Neural progenitor cell (in vitro differentiated cells): ENCODE data around the gene PAM. TPM values are rescaled to one million over a fixed set of nuclear protein-coding genes. Genes with fewer than 3 reads are reported as not detected.
"Not testable (repeated sequence)": the region's sequence is repeated elsewhere in the genome, so short reads cannot be mapped to it uniquely, and the experiment has no call there.

ENCODE experiments used
- DNase-seq: peaks from one replicate; pipeline ENCODE4 v3.0.0-alpha.2; 2016; ENCODE audit warnings: low spot score
- H2AFZ ChIP-seq: fragments of 200-600 bp; sonication (generic); replicated peaks from 2 replicates; pipeline ENCODE4 v1.6.1; 2016; ENCODE audit warnings: antibody characterized with exemption
- H3F3A ChIP-seq: fragments of 200-600 bp; sonication (generic); 2 replicates; pipeline ENCODE4 v1.6.1; 2016; ENCODE audit warnings: antibody characterized with exemption, low read depth
- H3K27ac ChIP-seq: fragments of 200-600 bp; sonication (generic); 2 replicates; pipeline ENCODE4 v1.5.1; 2016; ENCODE audit warnings: mild to moderate bottlenecking
- H3K27me3 ChIP-seq: fragments of 200-600 bp; sonication (generic); 2 replicates; pipeline ENCODE4 v1.6.1; 2016; ENCODE audit warnings: mild to moderate bottlenecking, moderate library complexity
- H3K36me3 ChIP-seq: fragments of 200-600 bp; sonication (generic); 2 replicates; pipeline ENCODE4 v1.5.1; 2016
- H3K4me1 ChIP-seq: fragments of 200-600 bp; sonication (generic); 2 replicates; pipeline ENCODE4 v1.6.1; 2016; ENCODE audit warnings: mixed run types
- H3K4me2 ChIP-seq: fragments of 200-600 bp; sonication (generic); 2 replicates; pipeline ENCODE4 v1.6.1; 2016
- H3K4me3 ChIP-seq: fragments of 200-600 bp; sonication (generic); 2 replicates; pipeline ENCODE4 v1.5.1; 2016
- H3K79me2 ChIP-seq: fragments of 200-600 bp; sonication (generic); 2 replicates; pipeline ENCODE4 v1.6.1; 2016; ENCODE audit warnings: low read depth
- H3K9ac ChIP-seq: fragments of 200-600 bp; sonication (generic); 2 replicates; pipeline ENCODE4 v1.6.1; 2016
- H3K9me3 ChIP-seq: fragments of 200-600 bp; sonication (generic); 2 replicates; pipeline ENCODE4 v1.5.1; 2016; ENCODE audit warnings: low read depth
- H4K20me1 ChIP-seq: fragments of 200-600 bp; sonication (generic); 2 replicates; pipeline ENCODE4 v1.6.1; 2016; ENCODE audit warnings: low read depth
- H3K27ac Mint-ChIP-seq: 3 replicates; pipeline ENCODE4 v1.8.0; 2021; ENCODE audit warnings: mixed read lengths
- H3K27me3 Mint-ChIP-seq: 2 replicates; pipeline ENCODE4 v1.8.0; 2022; ENCODE audit warnings: low read depth, mild to moderate bottlenecking, inconsistent platforms, moderate library complexity, mixed read lengths; ENCODE audit not compliant: insufficient read depth
- H3K36me3 Mint-ChIP-seq: 3 replicates; pipeline ENCODE4 v1.8.0; 2021; ENCODE audit warnings: mixed read lengths
- H3K4me1 Mint-ChIP-seq: 3 replicates; pipeline ENCODE4 v1.8.0; 2021; ENCODE audit warnings: mixed read lengths
- H3K4me3 Mint-ChIP-seq: 3 replicates; pipeline ENCODE4 v1.8.0; 2021; ENCODE audit warnings: mild to moderate bottlenecking, moderate library complexity, mixed read lengths
- H3K9me3 Mint-ChIP-seq: 3 replicates; pipeline ENCODE4 v1.8.0; 2020; ENCODE audit warnings: mixed read lengths
- EZH2 ChIP-seq: fragments of 200-600 bp; sonication (generic); IDR thresholded peaks from 2 replicates; pipeline ENCODE4 v1.6.1; 2017; ENCODE audit warnings: antibody characterized with exemption, mild to moderate bottlenecking, moderate library complexity
- EZH2phosphoT487 ChIP-seq: fragments of 200-600 bp; sonication (generic); IDR thresholded peaks from 2 replicates; pipeline ENCODE4 v1.6.1; 2017; ENCODE audit warnings: antibody characterized with exemption
- total RNA-seq: library from RNA; depleted of rRNA; stranded (reverse); fragments of >200 nt; gene quantifications from 2 replicates; pipeline ENCODE4 v1.2.3, GENCODE V29; 2015; ENCODE audit warnings: low replicate concordance
- TF ChIP-seq, protein P1 (sequence below): fragments of 200-600 bp; sonication (generic); IDR thresholded peaks from 2 replicates; pipeline ENCODE4 v1.5.1; 2017; ENCODE audit warnings: antibody characterized with exemption, mild to moderate bottlenecking

Gene PAM
- total RNA-seq, 1 donor from 2014 or later = 246 TPM

DNA sequence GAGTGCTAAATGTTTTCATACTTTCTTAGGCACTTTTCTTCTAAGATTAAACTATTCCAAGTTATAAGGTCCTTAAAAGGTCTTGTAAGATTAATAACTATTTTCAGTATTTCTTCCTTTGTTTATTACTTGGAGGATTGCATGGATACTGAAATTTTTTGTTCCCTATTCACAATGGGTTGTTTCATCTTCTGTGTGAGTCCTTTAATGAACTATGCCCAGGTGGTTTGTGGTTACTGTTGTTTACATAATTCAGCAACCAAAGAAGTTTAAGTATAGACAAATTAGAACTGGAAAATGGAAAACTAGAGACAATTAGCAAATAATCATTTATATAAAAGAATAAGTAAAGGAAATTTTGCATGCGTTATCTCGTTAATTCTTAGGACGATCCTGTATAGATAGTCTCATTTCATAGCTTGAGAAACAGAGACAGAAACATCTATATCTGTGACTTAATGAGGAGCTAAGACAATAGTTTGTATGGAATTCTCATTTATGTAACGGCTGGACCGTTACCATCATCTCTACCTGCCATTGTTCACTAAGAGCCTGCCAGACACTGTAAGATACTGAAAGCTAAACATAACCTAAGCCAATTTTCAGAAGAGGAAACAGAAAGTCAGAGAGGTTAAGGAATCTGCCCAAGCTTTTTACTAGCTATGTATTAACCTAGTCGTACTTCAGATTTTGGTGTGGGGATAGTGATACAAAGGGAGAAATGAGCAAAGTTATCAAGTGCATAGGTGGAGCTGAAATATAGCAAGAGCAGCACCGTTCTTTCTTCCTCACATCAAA lies 148.2 kb downstream of the PAM start:
- Histone ChIP-seq H4K20me1 (no peaks in the 10 kb centered on the region), H3K4me3 (no peak overlapping the region), H3K4me2 (no peak overlapping the region), H3K4me1 (peaks cover 12% of the 10 kb centered on the region), H3K9me3 (no peaks in the 10 kb centered on the region), H3K27me3 (no peaks in the 10 kb centered on the region), H2AFZ (no peak overlapping the region), H3K79me2 (peaks cover 40% of the 10 kb centered on the region), H3K36me3 (no peaks in the 10 kb centered on the region), H3F3A (no peaks in the 10 kb centered on the region), H3K27ac (no peak overlapping the region), H3K9ac (no peak overlapping the region)
- H3K36me3 Mint-ChIP-seq = peaks cover 30% of the 10 kb centered on the region
- H3K27me3 Mint-ChIP-seq = no peaks in the 10 kb centered on the region
- peaks cover 10% of the 10 kb centered on the region for H3K9me3 Mint-ChIP-seq
- no peak overlapping the region for H3K4me3 Mint-ChIP-seq
- no peak overlapping the region for H3K27ac Mint-ChIP-seq
- H3K4me1 Mint-ChIP-seq = peaks cover 6% of the 10 kb centered on the region
- no peak for TF ChIP-seq EZH2
- TF ChIP-seq EZH2phosphoT487 = no peak
- TF ChIP-seq, protein P1, sequence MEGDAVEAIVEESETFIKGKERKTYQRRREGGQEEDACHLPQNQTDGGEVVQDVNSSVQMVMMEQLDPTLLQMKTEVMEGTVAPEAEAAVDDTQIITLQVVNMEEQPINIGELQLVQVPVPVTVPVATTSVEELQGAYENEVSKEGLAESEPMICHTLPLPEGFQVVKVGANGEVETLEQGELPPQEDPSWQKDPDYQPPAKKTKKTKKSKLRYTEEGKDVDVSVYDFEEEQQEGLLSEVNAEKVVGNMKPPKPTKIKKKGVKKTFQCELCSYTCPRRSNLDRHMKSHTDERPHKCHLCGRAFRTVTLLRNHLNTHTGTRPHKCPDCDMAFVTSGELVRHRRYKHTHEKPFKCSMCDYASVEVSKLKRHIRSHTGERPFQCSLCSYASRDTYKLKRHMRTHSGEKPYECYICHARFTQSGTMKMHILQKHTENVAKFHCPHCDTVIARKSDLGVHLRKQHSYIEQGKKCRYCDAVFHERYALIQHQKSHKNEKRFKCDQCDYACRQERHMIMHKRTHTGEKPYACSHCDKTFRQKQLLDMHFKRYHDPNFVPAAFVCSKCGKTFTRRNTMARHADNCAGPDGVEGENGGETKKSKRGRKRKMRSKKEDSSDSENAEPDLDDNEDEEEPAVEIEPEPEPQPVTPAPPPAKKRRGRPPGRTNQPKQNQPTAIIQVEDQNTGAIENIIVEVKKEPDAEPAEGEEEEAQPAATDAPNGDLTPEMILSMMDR = no peak
- no peak for DNase-seq

DNA sequence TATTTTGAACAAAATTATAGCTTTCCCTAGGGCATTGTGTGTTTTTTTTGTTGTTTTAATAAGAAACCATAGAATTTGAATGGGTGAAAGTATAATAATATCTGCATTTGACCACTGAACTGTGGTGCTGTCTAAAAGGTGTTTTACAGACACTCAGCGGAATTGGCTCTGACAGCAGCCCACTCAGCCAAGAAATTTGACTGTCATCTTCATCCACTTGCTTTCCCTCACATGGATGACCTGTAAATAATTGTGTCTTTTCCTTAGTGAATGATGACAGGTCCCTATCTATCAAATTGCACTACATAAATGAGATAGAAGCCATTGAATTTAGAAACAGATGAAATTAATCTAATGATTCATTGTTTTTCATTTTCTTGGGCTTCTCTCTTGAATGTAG lies 150.0 kb downstream of the PAM start:
- no peak overlapping the region for H3K4me3 ChIP-seq
- no peaks in the 10 kb centered on the region for H3K36me3 ChIP-seq
- TF ChIP-seq, protein P1 = no peak
- TF ChIP-seq EZH2phosphoT487 (no peak), EZH2 (no peak)
- H3F3A ChIP-seq = no peaks in the 10 kb centered on the region
- H3K4me2 ChIP-seq = no peak overlapping the region
- H4K20me1 ChIP-seq = no peaks in the 10 kb centered on the region
- H3K9me3 ChIP-seq = no peaks in the 10 kb centered on the region
- Mint-ChIP-seq H3K4me3 (no peak overlapping the region), H3K27ac (no peak overlapping the region), H3K4me1 (peaks cover 4% of the 10 kb centered on the region), H3K9me3 (peaks cover 12% of the 10 kb centered on the region), H3K27me3 (no peaks in the 10 kb centered on the region), H3K36me3 (peaks cover 32% of the 10 kb centered on the region)
- H3K27ac ChIP-seq = no peak overlapping the region
- H2AFZ ChIP-seq = no peak overlapping the region
- H3K4me1 ChIP-seq = peaks cover 2% of the 10 kb centered on the region
- DNase-seq = no peak
- no peak overlapping the region for H3K9ac ChIP-seq
- peaks cover 41% of the 10 kb centered on the region for H3K79me2 ChIP-seq
- no peaks in the 10 kb centered on the region for H3K27me3 ChIP-seq

DNA sequence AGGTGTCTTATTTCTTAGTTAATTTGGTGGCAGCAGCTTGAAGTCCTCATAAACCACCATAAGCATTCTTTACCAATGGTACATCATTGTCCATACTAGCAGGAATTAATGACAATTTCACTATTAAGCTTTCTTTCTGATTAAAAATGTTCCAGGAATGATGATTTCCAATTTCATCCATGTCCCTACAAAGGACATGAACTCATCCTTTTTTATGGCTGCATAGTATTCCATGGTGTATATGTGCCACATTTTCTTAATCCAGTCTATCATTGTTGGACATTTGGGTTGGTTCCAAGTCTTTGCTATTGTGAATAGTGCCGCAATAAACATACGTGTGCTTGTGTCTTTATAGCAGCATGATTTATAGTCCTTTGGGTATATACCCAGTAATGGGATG lies 152.0 kb downstream of the PAM start:
- H3K4me3 Mint-ChIP-seq, H3K27ac Mint-ChIP-seq, H3K4me2 ChIP-seq, H3K36me3 ChIP-seq, H3K4me3 ChIP-seq, H3K27me3 Mint-ChIP-seq, H3K9me3 ChIP-seq, H3F3A ChIP-seq, H2AFZ ChIP-seq, H3K27ac ChIP-seq, H4K20me1 ChIP-seq, H3K27me3 ChIP-seq, H3K9ac ChIP-seq, DNase-seq: not testable (repeated sequence)
- peaks cover 12% of the 10 kb centered on the region for H3K9me3 Mint-ChIP-seq
- H3K4me1 ChIP-seq = peaks cover 14% of the 10 kb centered on the region
- peaks cover 16% of the 10 kb centered on the region for H3K4me1 Mint-ChIP-seq
- H3K36me3 Mint-ChIP-seq = peaks cover 28% of the 10 kb centered on the region
- H3K79me2 ChIP-seq = peaks cover 57% of the 10 kb centered on the region
